ENCODE measurements around the gene FPGS. TPM values are rescaled to one million over a fixed set of nuclear protein-coding genes. Genes with fewer than 3 reads are reported as not detected.
A peak's percentile ranks its signal among the peaks of the same experiment; 100 is the strongest.

Gene FPGS
- polyA plus RNA-seq, 1 of the 3 experiments (the other 2 are of a cell fraction): 82.7 TPM

GRCh38 chr9:127822108-127822507, 19.4 kb downstream of the FPGS start:
- H3K36me3 ChIP-seq (replicated peaks in 1 of 2; ENCODE audit: control insufficient read depth in 1 of 2, insufficient read depth in 2 of 2, low read length in 1 of 2): peaks cover 4 to 13% of the 10 kb centered on the region in 2 experiments
- peaks cover 16% of the 10 kb centered on the region for H3F3A ChIP-seq (replicated peaks; ENCODE audit: insufficient read depth)
- no peaks in the 10 kb centered on the region for H3K9me3 ChIP-seq
- no peak for DNase-seq
- no peak overlapping the region for H3K4me2 ChIP-seq
- H3K4me1 ChIP-seq (ENCODE audit: control insufficient read depth in 1 of 2, insufficient read depth in 2 of 2, low read depth in 1 of 2, low read length in 1 of 2): peaks cover 0 to 20% of the 10 kb centered on the region in 2 experiments; a peak in 1 of 4 replicates
- TF ChIP-seq FOXM1 (IDR thresholded peaks at IDR 0.05; ENCODE audit: low read depth) (no peak), FOXJ3 (CRISPR knock-in tag; IDR thresholded peaks at IDR 0.05) (no peak)
- H3K27ac ChIP-seq (ENCODE audit: low read depth in 2 of 2, low read length in 1 of 2): no peak overlapping the region
- no peaks in the 10 kb centered on the region for H3K79me2 ChIP-seq (ENCODE audit: insufficient read depth)
- 99% methylated on average over 4 of the region's 4 CpGs for WGBS (ENCODE audit: low lambda C conversion rate)
- H3K4me3 ChIP-seq (ENCODE audit: low read depth in 2 of 2, low read length in 1 of 2): no peak overlapping the region
- H3K9ac ChIP-seq: no peak overlapping the region
- no peaks in the 10 kb centered on the region for H3K9me2 ChIP-seq
- ChIA-PET CTCF (interaction anchor here (0.9 kb wide), 1 partner anchor 99 kb away, joined by 4 read pairs; no protein-coding TSS in a partner anchor), POLR2A (no interaction called here)
- no peak overlapping the region for H2AFZ ChIP-seq (ENCODE audit: low read depth)
- H4K20me1 ChIP-seq (ENCODE audit: insufficient read depth): no peaks in the 10 kb centered on the region
- no peaks in the 10 kb centered on the region for H3K27me3 ChIP-seq (ENCODE audit: insufficient read depth)

- Histone ChIP-seq H3K27ac (ENCODE audit: low read depth in 2 of 2, low read length in 1 of 2) (no peak overlapping the region; a peak in 1 of 4 replicates), H4K20me1 (ENCODE audit: insufficient read depth) (no peaks in the 10 kb centered on the region), H3K9me3 (no peaks in the 10 kb centered on the region), H3K79me2 (ENCODE audit: insufficient read depth) (no peaks in the 10 kb centered on the region), H3K27me3 (ENCODE audit: insufficient read depth) (no peaks in the 10 kb centered on the region), H3K36me3 (replicated peaks in 1 of 2; ENCODE audit: control insufficient read depth in 1 of 2, insufficient read depth in 2 of 2, low read length in 1 of 2) (peaks cover 6 to 13% of the 10 kb centered on the region in 2 experiments), H3K9me2 (no peaks in the 10 kb centered on the region), H3K9ac (no peak overlapping the region), H3F3A (replicated peaks; ENCODE audit: insufficient read depth) (peaks cover 13% of the 10 kb centered on the region), H3K4me1 (ENCODE audit: control insufficient read depth in 1 of 2, insufficient read depth in 2 of 2, low read depth in 1 of 2, low read length in 1 of 2) (peaks cover 0 to 4% of the 10 kb centered on the region in 2 experiments; a peak in 1 of 4 replicates), H3K4me2 (no peak overlapping the region), H3K4me3 (ENCODE audit: low read depth in 2 of 2, low read length in 1 of 2) (no peak overlapping the region), H2AFZ (ENCODE audit: low read depth) (no peak overlapping the region)
- TF ChIP-seq, protein P1, sequence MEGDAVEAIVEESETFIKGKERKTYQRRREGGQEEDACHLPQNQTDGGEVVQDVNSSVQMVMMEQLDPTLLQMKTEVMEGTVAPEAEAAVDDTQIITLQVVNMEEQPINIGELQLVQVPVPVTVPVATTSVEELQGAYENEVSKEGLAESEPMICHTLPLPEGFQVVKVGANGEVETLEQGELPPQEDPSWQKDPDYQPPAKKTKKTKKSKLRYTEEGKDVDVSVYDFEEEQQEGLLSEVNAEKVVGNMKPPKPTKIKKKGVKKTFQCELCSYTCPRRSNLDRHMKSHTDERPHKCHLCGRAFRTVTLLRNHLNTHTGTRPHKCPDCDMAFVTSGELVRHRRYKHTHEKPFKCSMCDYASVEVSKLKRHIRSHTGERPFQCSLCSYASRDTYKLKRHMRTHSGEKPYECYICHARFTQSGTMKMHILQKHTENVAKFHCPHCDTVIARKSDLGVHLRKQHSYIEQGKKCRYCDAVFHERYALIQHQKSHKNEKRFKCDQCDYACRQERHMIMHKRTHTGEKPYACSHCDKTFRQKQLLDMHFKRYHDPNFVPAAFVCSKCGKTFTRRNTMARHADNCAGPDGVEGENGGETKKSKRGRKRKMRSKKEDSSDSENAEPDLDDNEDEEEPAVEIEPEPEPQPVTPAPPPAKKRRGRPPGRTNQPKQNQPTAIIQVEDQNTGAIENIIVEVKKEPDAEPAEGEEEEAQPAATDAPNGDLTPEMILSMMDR (IDR thresholded peaks at IDR 0.05): peak; percentile 37; the same call in 1 of the 2 replicates
- TF ChIP-seq SMC3 (IDR thresholded peaks at IDR 0.05; ENCODE audit: low read depth, low read length) (0 out of 2 replicates have a peak, but pooled peaks have one; percentile 4), RXRA (IDR thresholded peaks at IDR 0.05; ENCODE audit: borderline replicate concordance, low read depth) (no peak)
- CTCF ChIA-PET: interaction anchor here (0.9 to 2.4 kb wide), 6 partner anchors 12 to 68 kb away, joined by 3 to 11 read pairs (median 3); partner anchors contain the start of gene CDK9
- WGBS (ENCODE audit: low lambda C conversion rate): 92% methylated on average over 22 of the region's 42 CpGs
- POLR2A ChIA-PET: interaction anchor here (0.6 kb wide), 1 partner anchor 25 kb away, joined by 3 read pairs; no protein-coding TSS in a partner anchor
- DNase-seq: peak; percentile 80
These were observed 22.8 kb downstream of the FPGS start for GRCh38 chr9:127825319-127826051.

DNA sequence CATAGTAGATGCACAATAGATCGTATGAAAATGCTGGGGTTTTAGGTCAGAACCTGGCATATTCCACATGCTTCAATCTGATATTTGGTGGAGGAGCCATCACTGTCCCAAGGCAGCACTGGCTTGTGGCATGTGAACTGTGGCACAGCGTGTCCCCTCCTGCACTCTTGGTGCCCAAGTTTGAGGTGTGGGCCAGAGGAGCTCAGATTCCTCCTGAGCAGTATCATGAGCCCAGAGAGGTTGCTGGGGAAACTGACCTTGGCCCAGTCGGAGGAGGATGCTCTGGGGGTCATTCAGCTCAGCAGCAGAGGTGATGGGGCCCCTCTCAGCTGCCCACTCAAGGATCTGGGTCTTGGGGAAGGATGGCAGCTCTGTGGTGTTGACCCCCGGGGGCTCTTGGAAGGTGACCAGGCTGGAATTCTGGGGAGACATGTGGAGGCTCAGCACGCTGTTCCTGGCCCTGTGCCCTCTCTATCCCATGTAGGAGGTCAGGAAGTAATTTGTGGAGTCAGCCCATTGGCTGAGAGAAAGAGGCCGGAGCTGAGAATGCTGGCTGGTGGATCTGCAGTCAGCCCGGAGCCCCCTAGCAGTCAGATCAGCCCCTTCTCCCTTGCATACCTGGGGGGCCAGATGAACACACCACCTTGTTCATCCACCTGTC, 23.7 kb downstream of the FPGS start:
- Histone ChIP-seq H3K27ac (ENCODE audit: low read depth in 2 of 2, low read length in 1 of 2) (no peak overlapping the region), H3K9ac (no peak overlapping the region), H4K20me1 (ENCODE audit: insufficient read depth) (no peaks in the 10 kb centered on the region), H3K27me3 (ENCODE audit: insufficient read depth) (no peaks in the 10 kb centered on the region), H3K4me2 (no peak overlapping the region), H3K4me3 (ENCODE audit: low read depth in 2 of 2, low read length in 1 of 2) (no peak overlapping the region), H3K9me2 (no peaks in the 10 kb centered on the region), H2AFZ (ENCODE audit: low read depth) (no peak overlapping the region), H3K4me1 (ENCODE audit: control insufficient read depth in 1 of 2, insufficient read depth in 2 of 2, low read depth in 1 of 2, low read length in 1 of 2) (peaks cover 0 to 4% of the 10 kb centered on the region in 2 experiments; a peak in 1 of 4 replicates), H3K36me3 (replicated peaks in 1 of 2; ENCODE audit: control insufficient read depth in 1 of 2, insufficient read depth in 2 of 2, low read length in 1 of 2) (peaks cover 5 to 13% of the 10 kb centered on the region in 2 experiments), H3K79me2 (ENCODE audit: insufficient read depth) (no peaks in the 10 kb centered on the region), H3K9me3 (no peaks in the 10 kb centered on the region), H3F3A (replicated peaks; ENCODE audit: insufficient read depth) (peaks cover 13% of the 10 kb centered on the region)
- no peak for DNase-seq
- POLR2A ChIA-PET: interaction anchor here (0.8 kb wide), 1 partner anchor 11 kb away, joined by 3 read pairs; no protein-coding TSS in a partner anchor
- 93% methylated on average over 4 of the region's 7 CpGs for WGBS (ENCODE audit: low lambda C conversion rate)
- CTCF ChIA-PET: interaction anchor here (0.7 to 2.4 kb wide), 6 partner anchors 9 to 44 kb away, joined by 3 to 11 read pairs (median 4); no protein-coding TSS in a partner anchor
- TF ChIP-seq, protein P1 (IDR thresholded peaks at IDR 0.05): no peak
- no peak for TF ChIP-seq CHD2 (IDR thresholded peaks at IDR 0.05; ENCODE audit: low read length, partially characterized antibody)
- TF ChIP-seq, protein P2, sequence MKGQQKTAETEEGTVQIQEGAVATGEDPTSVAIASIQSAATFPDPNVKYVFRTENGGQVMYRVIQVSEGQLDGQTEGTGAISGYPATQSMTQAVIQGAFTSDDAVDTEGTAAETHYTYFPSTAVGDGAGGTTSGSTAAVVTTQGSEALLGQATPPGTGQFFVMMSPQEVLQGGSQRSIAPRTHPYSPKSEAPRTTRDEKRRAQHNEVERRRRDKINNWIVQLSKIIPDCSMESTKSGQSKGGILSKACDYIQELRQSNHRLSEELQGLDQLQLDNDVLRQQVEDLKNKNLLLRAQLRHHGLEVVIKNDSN (IDR thresholded peaks at IDR 0.05; ENCODE audit: borderline replicate concordance, low read depth): no peak
- no peak for TF ChIP-seq GATA2 (CRISPR knock-in tag; IDR thresholded peaks at IDR 0.05)
- TF ChIP-seq NFIC (IDR thresholded peaks at IDR 0.05; ENCODE audit: borderline replicate concordance): no peak
- no peak for TF ChIP-seq TEAD4 (IDR thresholded peaks at IDR 0.05; ENCODE audit: borderline replicate concordance, insufficient read depth)
- no peak for TF ChIP-seq RFX5 (IDR thresholded peaks at IDR 0.05; ENCODE audit: low read length)
